Suprapubic skin (tissue), 4 donors: Measurements from ENCODE around the gene PC. TPM values are rescaled to one million over a fixed set of nuclear protein-coding genes. Genes with fewer than 3 reads are reported as not detected.

ENCODE experiments used
- DNase-seq, 2 donors: peaks; one replicate each; pipeline ENCODE4 v3.0.0-alpha.2; 2019; ENCODE audit warnings: low spot score in 2 of 2
- H3K27ac ChIP-seq: fragments of 200-600 bp; sonication (generic); one replicate; pipeline ENCODE4 v1.5.1; 2019
- H3K27me3 ChIP-seq: fragments of 200-600 bp; sonication (generic); one replicate; pipeline ENCODE4 v1.5.1; 2019
- H3K36me3 ChIP-seq: fragments of 200-600 bp; sonication (generic); one replicate; pipeline ENCODE4 v1.5.1; 2019
- H3K4me1 ChIP-seq: fragments of 200-600 bp; sonication (generic); one replicate; pipeline ENCODE4 v1.5.1; 2019
- H3K4me3 ChIP-seq: fragments of 200-600 bp; sonication (generic); one replicate; pipeline ENCODE4 v1.5.1; 2019; ENCODE audit warnings: mild to moderate bottlenecking
- H3K9me3 ChIP-seq: fragments of 200-600 bp; sonication (generic); one replicate; pipeline ENCODE4 v1.5.1; 2019
- EP300 ChIP-seq: sonication (generic); formaldehyde crosslinking; IDR thresholded peaks from one replicate; pipeline ENCODE4 v1.6.1; 2017; ENCODE audit warnings: antibody characterized with exemption
- POLR2A ChIP-seq, 2 donors: fragments of 450-650 bp; IDR thresholded peaks; one replicate each; pipeline ENCODE4 v1.6.1; 2017; ENCODE audit warnings: antibody characterized with exemption in 2 of 2, mild to moderate bottlenecking in 2 of 2, moderate library complexity in 2 of 2
- POLR2AphosphoS5 ChIP-seq, 3 donors: sonication (generic); formaldehyde crosslinking; IDR thresholded peaks; one replicate each; pipeline ENCODE4 v1.6.1; 2017; ENCODE audit warnings: antibody characterized with exemption in 3 of 3
- WGBS: methylation state at CpG from one replicate; pipeline ENCODE4 v1.1.5; 2018; 5-methylcytosine and 5-hydroxymethylcytosine counted together
- total RNA-seq, 4 donors: library from RNA; depleted of rRNA; stranded (reverse); fragments of >200 nt; gene quantifications; one replicate each; pipeline ENCODE4 v1.1.0, GENCODE V29; 2016
- TF ChIP-seq, protein P1 (sequence below), 2 donors: fragments of 200-600 bp in 1 of 2; fragments of 450-650 bp in 1 of 2; sonication (generic) in 1 of 2; IDR thresholded peaks; one replicate each; pipeline ENCODE4 v1.5.1; 2016 to 2019; ENCODE audit warnings: antibody characterized with exemption in 2 of 2, mild to moderate bottlenecking in 1 of 2, moderate library complexity in 1 of 2

Gene PC
- total RNA-seq, 4 donors from 2014 or later = 10.8 to 25.4 (median 13.9) TPM

DNA sequence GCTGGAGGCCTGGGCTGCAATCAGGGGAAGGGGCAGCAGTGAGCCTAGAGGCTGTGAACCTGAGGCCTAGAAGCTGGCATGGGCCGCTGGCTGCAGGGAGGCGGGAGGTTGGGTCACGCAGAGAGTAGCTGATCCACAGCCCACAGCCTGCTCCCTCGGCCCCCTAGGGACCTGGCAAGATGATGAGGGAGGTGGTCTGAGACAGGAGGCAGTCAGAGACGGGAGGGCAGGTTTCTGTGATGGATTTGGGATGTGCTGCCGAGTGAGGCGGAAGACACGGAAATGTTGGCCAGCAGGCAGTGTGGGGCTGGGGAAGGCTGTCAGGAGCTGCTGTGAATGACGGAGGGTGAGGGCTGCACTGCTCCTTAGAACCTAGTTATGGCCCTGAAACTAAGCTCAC, 78.6 kb downstream of the PC start:
- WGBS = 94% methylated on average over 9 of the region's 9 CpGs
- no peak overlapping the region for H3K27ac ChIP-seq
- H3K4me1 ChIP-seq = peaks cover 52% of the 10 kb centered on the region

DNA sequence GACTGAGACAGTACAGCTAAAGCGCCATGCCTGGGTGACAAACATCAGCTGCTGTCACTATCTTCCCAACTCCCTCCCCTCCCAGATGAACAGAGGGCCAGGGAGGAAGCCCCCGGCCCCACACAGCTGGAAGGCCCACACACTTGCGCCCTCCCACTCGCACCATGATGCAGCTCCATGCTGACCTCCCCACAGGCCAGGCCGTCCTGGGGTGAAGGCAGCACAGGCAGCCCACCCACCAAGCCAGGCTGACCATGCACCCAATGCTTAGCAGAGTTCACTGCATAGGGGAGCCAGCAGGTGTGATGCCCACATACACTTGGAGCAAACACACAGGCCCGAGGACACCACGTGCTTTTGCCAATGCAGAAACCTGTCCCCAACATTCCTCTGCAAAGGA, 79.2 kb downstream of the PC start:
- no peak overlapping the region for H3K4me3 ChIP-seq
- H3K4me1 ChIP-seq = peaks cover 52% of the 10 kb centered on the region
- H3K27me3 ChIP-seq = no peaks in the 10 kb centered on the region
- 93% methylated on average over 5 of the region's 7 CpGs for WGBS
- no peaks in the 10 kb centered on the region for H3K36me3 ChIP-seq
- TF ChIP-seq POLR2A (IDR thresholded peaks at IDR 0.05) (no peak), POLR2AphosphoS5 (IDR thresholded peaks at IDR 0.05) (no peak), EP300 (no peak)
- TF ChIP-seq, protein P1, sequence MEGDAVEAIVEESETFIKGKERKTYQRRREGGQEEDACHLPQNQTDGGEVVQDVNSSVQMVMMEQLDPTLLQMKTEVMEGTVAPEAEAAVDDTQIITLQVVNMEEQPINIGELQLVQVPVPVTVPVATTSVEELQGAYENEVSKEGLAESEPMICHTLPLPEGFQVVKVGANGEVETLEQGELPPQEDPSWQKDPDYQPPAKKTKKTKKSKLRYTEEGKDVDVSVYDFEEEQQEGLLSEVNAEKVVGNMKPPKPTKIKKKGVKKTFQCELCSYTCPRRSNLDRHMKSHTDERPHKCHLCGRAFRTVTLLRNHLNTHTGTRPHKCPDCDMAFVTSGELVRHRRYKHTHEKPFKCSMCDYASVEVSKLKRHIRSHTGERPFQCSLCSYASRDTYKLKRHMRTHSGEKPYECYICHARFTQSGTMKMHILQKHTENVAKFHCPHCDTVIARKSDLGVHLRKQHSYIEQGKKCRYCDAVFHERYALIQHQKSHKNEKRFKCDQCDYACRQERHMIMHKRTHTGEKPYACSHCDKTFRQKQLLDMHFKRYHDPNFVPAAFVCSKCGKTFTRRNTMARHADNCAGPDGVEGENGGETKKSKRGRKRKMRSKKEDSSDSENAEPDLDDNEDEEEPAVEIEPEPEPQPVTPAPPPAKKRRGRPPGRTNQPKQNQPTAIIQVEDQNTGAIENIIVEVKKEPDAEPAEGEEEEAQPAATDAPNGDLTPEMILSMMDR (IDR thresholded peaks at IDR 0.05) = no peak
- no peaks in the 10 kb centered on the region for H3K9me3 ChIP-seq
- DNase-seq = no peak
- no peak overlapping the region for H3K27ac ChIP-seq

More for the DNA sequence above, 78.6 kb downstream of the PC start:
- H3K9me3 ChIP-seq = no peaks in the 10 kb centered on the region
- no peak for DNase-seq
- no peaks in the 10 kb centered on the region for H3K27me3 ChIP-seq
- H3K36me3 ChIP-seq = no peaks in the 10 kb centered on the region
- TF ChIP-seq POLR2A (IDR thresholded peaks at IDR 0.05) = no peak
- TF ChIP-seq EP300 = no peak
- TF ChIP-seq, protein P1 (IDR thresholded peaks at IDR 0.05) = no peak
- no peak for TF ChIP-seq POLR2AphosphoS5 (IDR thresholded peaks at IDR 0.05)
- H3K4me3 ChIP-seq = no peak overlapping the region

DNA sequence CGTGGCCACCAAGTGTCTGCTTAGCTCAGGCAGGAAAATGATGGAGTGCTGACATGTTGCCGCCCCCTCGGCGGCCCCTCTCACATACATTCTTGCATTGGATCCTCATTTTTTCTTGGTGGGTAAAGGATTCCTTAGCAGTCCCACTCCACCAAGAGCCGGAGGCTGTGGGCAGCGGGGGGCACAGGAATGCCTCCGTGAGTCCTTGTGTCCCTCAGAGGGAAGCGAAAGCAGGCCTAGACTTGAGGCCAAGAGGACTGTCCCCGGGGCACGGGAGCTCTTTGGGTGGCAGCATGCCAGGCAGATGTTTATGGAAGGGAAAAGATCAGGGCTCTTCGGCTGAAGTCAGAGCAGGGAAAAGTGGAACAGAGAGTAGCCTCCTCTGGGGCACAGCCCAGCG, 79.7 kb downstream of the PC start:
- no peak for DNase-seq
- H3K36me3 ChIP-seq = no peaks in the 10 kb centered on the region
- H3K4me1 ChIP-seq = peaks cover 51% of the 10 kb centered on the region
- H3K9me3 ChIP-seq = no peaks in the 10 kb centered on the region
- WGBS = 40% methylated on average over 9 of the region's 12 CpGs
- H3K27ac ChIP-seq = no peak overlapping the region
- H3K4me3 ChIP-seq = no peak overlapping the region
- TF ChIP-seq POLR2AphosphoS5 (IDR thresholded peaks at IDR 0.05) (no peak), POLR2A (IDR thresholded peaks at IDR 0.05) (no peak), EP300 (no peak)
- TF ChIP-seq, protein P1 (IDR thresholded peaks at IDR 0.05) = no peak
- H3K27me3 ChIP-seq = no peaks in the 10 kb centered on the region

DNA sequence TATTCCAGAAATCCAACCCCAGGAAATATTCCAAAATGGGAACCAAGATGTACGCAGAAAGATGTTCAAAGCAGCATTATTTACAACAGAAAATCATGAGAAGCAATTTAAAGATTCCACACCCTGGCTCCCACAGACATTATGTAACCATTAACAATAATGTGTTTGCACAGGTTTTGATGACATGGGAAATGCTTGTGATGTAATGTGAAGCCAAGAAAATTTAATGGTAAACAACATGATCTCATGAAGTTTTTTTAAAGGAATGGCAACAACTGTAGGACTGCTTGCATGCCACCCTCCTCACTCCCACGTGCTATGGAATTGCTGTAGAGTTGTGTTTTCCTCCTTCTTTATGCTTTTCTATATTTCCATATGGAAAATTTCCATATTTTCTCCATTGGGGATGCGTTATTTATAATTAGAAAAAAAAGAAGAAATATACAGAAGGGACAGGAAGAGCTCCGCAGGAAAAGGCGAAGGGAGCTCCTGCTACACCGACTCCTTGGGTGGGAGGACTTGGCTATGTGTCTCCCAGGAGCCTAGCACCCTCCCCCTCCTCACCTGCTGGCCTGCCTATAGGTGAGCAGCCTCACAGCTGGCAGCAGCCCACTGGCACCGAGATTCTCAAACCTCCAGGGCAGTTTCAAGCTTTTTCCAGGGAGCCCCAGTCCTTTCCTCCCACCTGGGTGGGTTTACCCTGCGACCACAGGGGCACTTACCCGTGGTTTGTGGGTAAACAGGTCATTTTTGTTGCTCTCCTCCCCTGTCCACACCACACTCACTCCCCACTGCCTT, 80.4 kb downstream of the PC start:
- WGBS = 71% methylated on average over 9 of the region's 9 CpGs
- H3K27me3 ChIP-seq = no peaks in the 10 kb centered on the region
- H3K4me1 ChIP-seq = peaks cover 44% of the 10 kb centered on the region
- no peak overlapping the region for H3K4me3 ChIP-seq
- H3K36me3 ChIP-seq = no peaks in the 10 kb centered on the region
- DNase-seq = no peak
- no peak overlapping the region for H3K27ac ChIP-seq
- H3K9me3 ChIP-seq = no peaks in the 10 kb centered on the region
- TF ChIP-seq POLR2A (IDR thresholded peaks at IDR 0.05) = no peak
- no peak for TF ChIP-seq POLR2AphosphoS5 (IDR thresholded peaks at IDR 0.05)
- TF ChIP-seq, protein P1 (IDR thresholded peaks at IDR 0.05) = no peak
- TF ChIP-seq EP300 = no peak

DNA sequence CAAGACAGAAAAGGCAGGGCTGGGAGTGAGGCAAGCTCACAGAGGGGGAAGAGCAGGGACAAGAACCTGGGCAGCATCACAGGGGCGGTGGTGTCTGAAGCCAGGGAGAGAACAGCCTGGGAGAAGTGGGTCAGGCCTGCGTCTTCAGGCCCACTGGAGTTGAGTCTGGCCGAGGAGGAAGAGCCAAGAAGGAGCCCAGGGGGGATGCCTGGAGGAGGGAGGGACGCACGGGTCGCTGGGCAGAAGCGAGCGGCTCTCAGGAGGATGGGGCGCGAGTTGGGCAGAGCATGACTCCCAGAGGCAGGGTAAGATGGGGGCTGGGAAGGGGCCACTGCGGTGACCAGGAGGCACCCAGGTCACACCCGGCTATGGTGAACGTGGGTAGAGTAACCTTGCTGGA, 82.8 kb downstream of the PC start:
- Histone ChIP-seq H3K9me3 (no peaks in the 10 kb centered on the region), H3K27me3 (no peaks in the 10 kb centered on the region), H3K36me3 (peaks cover 10% of the 10 kb centered on the region), H3K27ac (no peak overlapping the region), H3K4me3 (no peak overlapping the region), H3K4me1 (peaks cover 21% of the 10 kb centered on the region)
- no peak for DNase-seq
- 88% methylated on average over 13 of the region's 13 CpGs for WGBS
- no peak for TF ChIP-seq POLR2AphosphoS5 (IDR thresholded peaks at IDR 0.05)
- TF ChIP-seq POLR2A (IDR thresholded peaks at IDR 0.05) = no peak
- TF ChIP-seq EP300 = no peak
- TF ChIP-seq, protein P1 (IDR thresholded peaks at IDR 0.05) = no peak
